ENCODE results near the gene FOXE3. TPM values are rescaled to one million over a fixed set of nuclear protein-coding genes. Genes with fewer than 3 reads are reported as not detected.

The FOXE3 gene
- total and polyA plus RNA-seq, 2 of the 8 experiments (the other 6 are each of a cell fraction or from before 2014, with no cell fraction given): 0.18 TPM; not detected in 1

DNA sequence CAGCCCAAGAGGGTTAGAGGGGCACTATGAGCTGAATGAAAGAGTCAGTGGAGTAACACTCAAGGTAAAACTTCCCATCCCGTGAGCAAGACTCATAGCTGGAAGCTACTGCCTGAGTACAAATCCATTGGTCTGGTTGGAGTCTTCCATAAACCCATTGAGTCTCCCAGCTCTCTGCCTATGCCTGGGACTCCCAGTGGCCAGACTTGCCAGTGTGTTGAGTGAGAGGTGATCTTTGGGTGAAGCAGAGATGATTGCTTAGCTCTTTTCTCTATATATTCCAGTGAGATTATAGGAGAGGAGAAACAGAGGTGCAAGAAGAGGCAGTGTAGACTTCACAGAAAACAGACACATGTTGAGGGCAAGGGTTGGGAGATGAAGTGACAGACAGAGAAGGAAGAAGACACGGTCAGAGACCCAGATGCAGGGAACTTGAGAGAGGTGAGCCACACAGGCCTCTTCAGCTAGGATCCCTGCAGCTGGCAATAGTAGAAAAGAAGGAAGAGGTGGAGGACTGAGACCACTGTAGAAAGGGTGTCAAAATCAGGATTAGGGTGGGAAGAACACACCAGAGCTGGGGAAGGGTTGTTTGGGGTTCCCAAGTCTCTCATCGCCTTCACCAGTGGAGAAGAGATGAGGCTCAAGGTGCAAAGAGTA lies 25.5 kb downstream of the FOXE3 start:
- H4K8ac ChIP-seq (ENCODE audit: extremely low read depth, insufficient read depth, low read length): no peak overlapping the region
- no peaks in the 10 kb centered on the region for H3K79me2 ChIP-seq (ENCODE audit: control insufficient read depth in 1 of 2, insufficient read depth in 2 of 2, low read length in 2 of 2)
- no peak overlapping the region for H2AK5ac ChIP-seq (ENCODE audit: low read depth, low read length)
- no peak overlapping the region for H4K5ac ChIP-seq (ENCODE audit: insufficient read length, low read depth, low read length)
- H3K9me3 ChIP-seq (ENCODE audit: insufficient read depth in 2 of 2, low read depth in 1 of 2, low read length in 1 of 2): no peaks in the 10 kb centered on the region; a peak in 1 of 4 replicates
- no peak overlapping the region for H2BK5ac ChIP-seq (ENCODE audit: low read depth, low read length)
- H3K56ac ChIP-seq (replicated peaks; ENCODE audit: insufficient read length, low read depth, low read length): no peak overlapping the region
- no peak for FAIRE-seq
- POLR2A ChIA-PET (ENCODE audit: partially characterized antibody): no interaction called here
- no peak overlapping the region for H3K14ac ChIP-seq (ENCODE audit: insufficient read length)
- no peak overlapping the region for H2AFZ ChIP-seq (ENCODE audit: low read length)
- DNase-seq (ENCODE audit: low read depth in 1 of 2, low spot score in 2 of 2): no peak
- H3K4ac ChIP-seq (replicated peaks; ENCODE audit: insufficient read length, low read depth, low read length): no peak overlapping the region
- no peak overlapping the region for H3K4me3 ChIP-seq (ENCODE audit: extremely low read depth in 1 of 4, insufficient read depth in 2 of 4, low read depth in 3 of 4, low read length in 4 of 4)
- H4K91ac ChIP-seq (replicated peaks; ENCODE audit: insufficient read length, low read length): no peak overlapping the region
- H4K20me1 ChIP-seq (replicated peaks in 1 of 2; ENCODE audit: control insufficient read depth in 1 of 2, insufficient read depth in 2 of 2, low read length in 2 of 2): peaks cover 14 to 19% of the 10 kb centered on the region in 2 experiments
- no peak overlapping the region for H2BK120ac ChIP-seq (replicated peaks; ENCODE audit: low read depth, low read length)
- H3K23ac ChIP-seq (ENCODE audit: insufficient read length): no peak overlapping the region
- CTCF ChIA-PET (ENCODE audit: partially characterized antibody): interaction anchor here (0.7 to 3.5 kb wide), 15 partner anchors 8 to 657 kb away, joined by 3 to 40 read pairs (median 4); no protein-coding TSS in a partner anchor
- no peak overlapping the region for H3K18ac ChIP-seq (ENCODE audit: extremely low read depth, low read length)
- H3K9ac ChIP-seq (replicated peaks in 1 of 4; ENCODE audit: extremely low read depth in 1 of 4, low read depth in 3 of 4, low read length in 3 of 4): no peak overlapping the region
- H3K27me3 ChIP-seq (replicated peaks in 1 of 4; ENCODE audit: control insufficient read depth in 3 of 4, extremely low read depth in 1 of 4, insufficient read depth in 3 of 4, low read length in 3 of 4): peaks cover 93 to 99% (median 97%) of the 10 kb centered on the region in 4 experiments
- peak overlapping the region; percentile 32; the same call in 1 of the 2 replicates for H2BK20ac ChIP-seq (ENCODE audit: low read length)
- TF ChIP-seq RNF2 (IDR thresholded peaks at IDR 0.05; ENCODE audit: borderline replicate concordance, low read depth, low read length, missing control alignments, poor library complexity, severe bottlenecking): peak; percentile 49
- TF ChIP-seq PHF8 (conservative IDR thresholded peaks at IDR 0.05; ENCODE audit: low read depth, low read length): no peak
- TF ChIP-seq EZH2 (IDR thresholded peaks at IDR 0.05; ENCODE audit: low read depth, low read length, severe bottlenecking): peak; percentile 67
- H2BK15ac ChIP-seq (ENCODE audit: low read length): 0 out of 2 replicates have a peak overlapping the region, but pooled peaks have one; percentile 81
- no peaks in the 10 kb centered on the region for H3K79me1 ChIP-seq (ENCODE audit: low read depth, low read length)
- peaks cover 16% of the 10 kb centered on the region; the same call in 1 of the 2 replicates for H3K23me2 ChIP-seq (ENCODE audit: low read depth, low read length)
- H3K4me1 ChIP-seq (replicated peaks in 1 of 4; ENCODE audit: control insufficient read depth in 3 of 4, insufficient read depth in 4 of 4, low read length in 3 of 4): peaks cover 13 to 37% (median 21%) of the 10 kb centered on the region in 4 experiments
- peaks cover 0 to 10% (median 0%) of the 10 kb centered on the region in 4 experiments; a peak in 1 of 8 replicates for H3K36me3 ChIP-seq (ENCODE audit: control insufficient read depth in 2 of 4, insufficient read depth in 4 of 4, low read length in 3 of 4)
- H3K27ac ChIP-seq (ENCODE audit: low read depth, low read length): no peak overlapping the region
- no peak overlapping the region for H3K4me2 ChIP-seq (ENCODE audit: insufficient read depth in 1 of 2, low read depth in 2 of 2, low read length in 2 of 2)
- 46% methylated on average over 3 of the region's 3 CpGs; no CpG with 5 or more reads in 1 of the 2 experiments for WGBS, 2 experiments (ENCODE audit: extremely low coverage in 1 of 2, insufficient coverage in 1 of 2, insufficient read length in 1 of 2, insufficient replicate concordance in 2 of 2, low coverage in 1 of 2, low lambda C conversion rate in 2 of 2, missing lambda C conversion rate in 1 of 2)
- H2BK12ac ChIP-seq (ENCODE audit: low read depth, low read length): no peak overlapping the region

All from H1 (cell line).